Endothelial cell of umbilical vein (primary cell): Measurements from ENCODE around the gene STK10.

Experiments used
- EZH2 ChIP-seq: IDR thresholded peaks from 2 replicates; pipeline ENCODE4 v1.6.1; 2012; ENCODE audit warnings: borderline replicate concordance, low read depth, mild to moderate bottlenecking, moderate library complexity, low read length, inconsistent platforms; ENCODE audit not compliant: severe bottlenecking
- JUN ChIP-seq: IDR thresholded peaks from 2 replicates; pipeline ENCODE4 v1.6.1; 2011; ENCODE audit warnings: borderline replicate concordance, low read depth; ENCODE audit not compliant: insufficient read length, insufficient read depth
- MYC ChIP-seq: IDR thresholded peaks from one replicate; pipeline ENCODE4 v1.6.1; 2011; ENCODE audit warnings: mild to moderate bottlenecking, low read depth, low read length
- POLR2A ChIP-seq: IDR thresholded peaks from 2 replicates; pipeline ENCODE4 v1.6.1; 2012; ENCODE audit warnings: low read depth, mild to moderate bottlenecking, control low read depth, low read length
- POLR2AphosphoS5 ChIP-seq: IDR thresholded peaks from 2 replicates; pipeline ENCODE4 v1.6.1; 2012; ENCODE audit warnings: low read depth, mild to moderate bottlenecking, control low read depth, low read length, moderate library complexity; ENCODE audit not compliant: insufficient read depth
- TF ChIP-seq, protein P1 (sequence below), 2 donors: IDR thresholded peaks; 1 replicate in 1 of 2; 2 replicates in 1 of 2; pipeline ENCODE4 v1.5.1; 2011; ENCODE audit warnings: low read length in 2 of 2, mild to moderate bottlenecking in 2 of 2, moderate library complexity in 2 of 2, control low read depth in 1 of 2, inconsistent platforms in 1 of 2, low read depth in 1 of 2; ENCODE audit not compliant: insufficient read depth in 1 of 2; ENCODE audit errors: extremely low read depth in 1 of 2
- TF ChIP-seq, protein P2 (sequence below): IDR thresholded peaks from 2 replicates; pipeline ENCODE4 v1.6.1; 2011; ENCODE audit not compliant: insufficient read depth, insufficient read length

- no peak for TF ChIP-seq POLR2AphosphoS5
- no peak for TF ChIP-seq POLR2A
- TF ChIP-seq JUN: no peak
- no peak for TF ChIP-seq EZH2
- no peak for TF ChIP-seq MYC
- TF ChIP-seq, protein P1, sequence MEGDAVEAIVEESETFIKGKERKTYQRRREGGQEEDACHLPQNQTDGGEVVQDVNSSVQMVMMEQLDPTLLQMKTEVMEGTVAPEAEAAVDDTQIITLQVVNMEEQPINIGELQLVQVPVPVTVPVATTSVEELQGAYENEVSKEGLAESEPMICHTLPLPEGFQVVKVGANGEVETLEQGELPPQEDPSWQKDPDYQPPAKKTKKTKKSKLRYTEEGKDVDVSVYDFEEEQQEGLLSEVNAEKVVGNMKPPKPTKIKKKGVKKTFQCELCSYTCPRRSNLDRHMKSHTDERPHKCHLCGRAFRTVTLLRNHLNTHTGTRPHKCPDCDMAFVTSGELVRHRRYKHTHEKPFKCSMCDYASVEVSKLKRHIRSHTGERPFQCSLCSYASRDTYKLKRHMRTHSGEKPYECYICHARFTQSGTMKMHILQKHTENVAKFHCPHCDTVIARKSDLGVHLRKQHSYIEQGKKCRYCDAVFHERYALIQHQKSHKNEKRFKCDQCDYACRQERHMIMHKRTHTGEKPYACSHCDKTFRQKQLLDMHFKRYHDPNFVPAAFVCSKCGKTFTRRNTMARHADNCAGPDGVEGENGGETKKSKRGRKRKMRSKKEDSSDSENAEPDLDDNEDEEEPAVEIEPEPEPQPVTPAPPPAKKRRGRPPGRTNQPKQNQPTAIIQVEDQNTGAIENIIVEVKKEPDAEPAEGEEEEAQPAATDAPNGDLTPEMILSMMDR (IDR thresholded peaks at IDR 0.05; ENCODE audit: extremely low read depth in 1 of 2, insufficient read depth in 1 of 2, low read depth in 1 of 2, low read length in 2 of 2): no peak
- TF ChIP-seq, protein P2, sequence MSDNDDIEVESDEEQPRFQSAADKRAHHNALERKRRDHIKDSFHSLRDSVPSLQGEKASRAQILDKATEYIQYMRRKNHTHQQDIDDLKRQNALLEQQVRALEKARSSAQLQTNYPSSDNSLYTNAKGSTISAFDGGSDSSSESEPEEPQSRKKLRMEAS: no peak
Observed at GRCh38 chr5:172207511-172207910, 19.5 kb upstream of the STK10 start.
